Heart left ventricle (tissue), 13 donors: ENCODE data around the gene NHSL2.

Experiments
- POLR2A ChIP-seq, 2 donors: fragments of 450-650 bp; IDR thresholded peaks; one replicate each; pipeline ENCODE4 v1.6.1; 2017; ENCODE audit warnings: antibody characterized with exemption in 2 of 2, mild to moderate bottlenecking in 2 of 2, moderate library complexity in 2 of 2
- TF ChIP-seq, protein P1 (sequence below), 12 donors: fragments of 200-600 bp; sonication (generic) in 4 of 12; IDR thresholded peaks; one replicate each; pipeline versions ENCODE4 v1.5.0 to v1.8.0; 2018 to 2022; ENCODE audit warnings: antibody characterized with exemption in 12 of 12, mild to moderate bottlenecking in 5 of 12
- donor health status: ischemic (EF 13 %, LVEDD 7.1; RV severe dilation, severe dysfunction).
- donor health status: DM: no; HTN: yes; CAD: no.
- donor health status: DM: no; HTN: no; CAD: no.
- donor health status: ischemic (EF 25% LVEDD 6.9; RV normal size, moderate dysfunction).
- donor health status: ischemic (EF 25% LVEDD 5.7; RV mildly dilated, moderate dysfunction).
- donor health status: ischemic (EF 35%, LVEDD 5.7; RV mildly dilated, moderate dysfunction).
- donor health status: nonischemic (EF 11% LVEDD 7.7; RV severe dilation, severe dysfunction).
- donor health status: DM: yes; HTN: yes; CAD: no.
- donor health status: PGD.
- donor health status: ischemic (EF 29% LVEDD 5.4; RV normal size, mild dysfunction).
- donor health status: nonischemic (EF 23%, LVEDD 6.1; RV moderate dilation, normal function).

DNA sequence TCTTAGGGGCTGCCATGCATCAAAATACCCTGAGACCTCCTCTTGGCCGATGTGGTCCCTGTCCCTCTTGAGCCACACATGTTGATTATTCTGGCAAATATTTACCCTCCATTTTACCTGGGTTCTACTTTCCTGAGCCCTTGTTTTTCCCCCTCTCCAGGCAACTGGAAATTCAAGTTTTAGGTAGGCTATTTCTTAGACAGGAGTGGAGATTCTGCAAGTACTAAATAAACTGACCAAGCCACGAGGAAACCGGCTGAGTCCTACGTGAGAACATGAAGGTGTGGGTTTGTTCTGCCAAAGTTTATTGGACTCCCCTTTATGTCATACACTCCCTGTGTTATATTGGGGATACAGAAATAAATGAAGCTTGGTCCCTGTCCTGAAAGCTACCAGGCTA, 133.0 kb downstream of the NHSL2 start:
- TF ChIP-seq, protein P1, sequence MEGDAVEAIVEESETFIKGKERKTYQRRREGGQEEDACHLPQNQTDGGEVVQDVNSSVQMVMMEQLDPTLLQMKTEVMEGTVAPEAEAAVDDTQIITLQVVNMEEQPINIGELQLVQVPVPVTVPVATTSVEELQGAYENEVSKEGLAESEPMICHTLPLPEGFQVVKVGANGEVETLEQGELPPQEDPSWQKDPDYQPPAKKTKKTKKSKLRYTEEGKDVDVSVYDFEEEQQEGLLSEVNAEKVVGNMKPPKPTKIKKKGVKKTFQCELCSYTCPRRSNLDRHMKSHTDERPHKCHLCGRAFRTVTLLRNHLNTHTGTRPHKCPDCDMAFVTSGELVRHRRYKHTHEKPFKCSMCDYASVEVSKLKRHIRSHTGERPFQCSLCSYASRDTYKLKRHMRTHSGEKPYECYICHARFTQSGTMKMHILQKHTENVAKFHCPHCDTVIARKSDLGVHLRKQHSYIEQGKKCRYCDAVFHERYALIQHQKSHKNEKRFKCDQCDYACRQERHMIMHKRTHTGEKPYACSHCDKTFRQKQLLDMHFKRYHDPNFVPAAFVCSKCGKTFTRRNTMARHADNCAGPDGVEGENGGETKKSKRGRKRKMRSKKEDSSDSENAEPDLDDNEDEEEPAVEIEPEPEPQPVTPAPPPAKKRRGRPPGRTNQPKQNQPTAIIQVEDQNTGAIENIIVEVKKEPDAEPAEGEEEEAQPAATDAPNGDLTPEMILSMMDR (IDR thresholded peaks at IDR 0.05) = no peak
- TF ChIP-seq POLR2A (IDR thresholded peaks at IDR 0.05) = no peak
